ENCODE measurements around the gene MERTK. TPM values are rescaled to one million over a fixed set of nuclear protein-coding genes. Genes with fewer than 3 reads are reported as not detected.

Gene MERTK
- total and polyA plus RNA-seq, 2 of the 8 experiments (the other 6 are each of a cell fraction or from before 2014, with no cell fraction given) = 6.5 to 7.0 TPM

GRCh38 chr2:111958901-111959300 is 60.5 kb downstream of the MERTK start:
- Histone ChIP-seq H3K14ac (ENCODE audit: insufficient read length) (no peak overlapping the region), H3K9me3 (ENCODE audit: insufficient read depth in 2 of 2, low read depth in 1 of 2, low read length in 1 of 2) (no peaks in the 10 kb centered on the region), H3K36me3 (ENCODE audit: control insufficient read depth in 2 of 4, insufficient read depth in 4 of 4, low read length in 3 of 4) (no peaks in the 10 kb centered on the region), H4K91ac (replicated peaks; ENCODE audit: insufficient read length, low read length) (no peak overlapping the region), H2BK120ac (replicated peaks; ENCODE audit: low read depth, low read length) (no peak overlapping the region), H3K18ac (ENCODE audit: extremely low read depth, low read length) (no peak overlapping the region), H3K4me3 (ENCODE audit: extremely low read depth in 1 of 4, insufficient read depth in 2 of 4, low read depth in 3 of 4, low read length in 4 of 4) (no peak overlapping the region), H4K8ac (ENCODE audit: extremely low read depth, insufficient read depth, low read length) (no peak overlapping the region), H3K4ac (replicated peaks; ENCODE audit: insufficient read length, low read depth, low read length) (no peak overlapping the region), H2AK5ac (ENCODE audit: low read depth, low read length) (no peak overlapping the region), H2BK12ac (ENCODE audit: low read depth, low read length) (no peak overlapping the region), H3K27ac (ENCODE audit: low read depth, low read length) (no peak overlapping the region), H2BK15ac (ENCODE audit: low read length) (no peak overlapping the region), H3K4me1 (replicated peaks in 1 of 4; ENCODE audit: control insufficient read depth in 3 of 4, insufficient read depth in 4 of 4, low read length in 3 of 4) (peaks cover 0 to 3% (median 0%) of the 10 kb centered on the region in 4 experiments; a peak in 1 of 7 replicates), H3K56ac (replicated peaks; ENCODE audit: insufficient read length, low read depth, low read length) (no peak overlapping the region), H3K9ac (replicated peaks in 1 of 4; ENCODE audit: extremely low read depth in 1 of 4, low read depth in 3 of 4, low read length in 3 of 4) (no peak overlapping the region), H4K5ac (ENCODE audit: insufficient read length, low read depth, low read length) (no peak overlapping the region), H4K20me1 (replicated peaks in 1 of 2; ENCODE audit: control insufficient read depth in 1 of 2, insufficient read depth in 2 of 2, low read length in 2 of 2) (no peaks in the 10 kb centered on the region), H3K79me2 (ENCODE audit: control insufficient read depth in 1 of 2, insufficient read depth in 2 of 2, low read length in 2 of 2) (no peaks in the 10 kb centered on the region), H2AFZ (ENCODE audit: low read length) (no peak overlapping the region), H2BK5ac (ENCODE audit: low read depth, low read length) (no peak overlapping the region), H3K79me1 (ENCODE audit: low read depth, low read length) (no peaks in the 10 kb centered on the region), H3K23me2 (ENCODE audit: low read depth, low read length) (0 out of 2 replicates have a peak, but pooled peaks cover 1% of the 10 kb centered on the region), H3K23ac (ENCODE audit: insufficient read length) (no peak overlapping the region), H3K4me2 (ENCODE audit: insufficient read depth in 1 of 2, low read depth in 2 of 2, low read length in 2 of 2) (no peak overlapping the region), H3K27me3 (replicated peaks in 1 of 4; ENCODE audit: control insufficient read depth in 3 of 4, extremely low read depth in 1 of 4, insufficient read depth in 3 of 4, low read length in 3 of 4) (no peaks in the 10 kb centered on the region), H2BK20ac (ENCODE audit: low read length) (no peak overlapping the region)
- peak in 1 of 2 experiments; percentile 19 for DNase-seq (ENCODE audit: low read depth in 1 of 2, low spot score in 2 of 2)
- WGBS, 2 experiments (ENCODE audit: extremely low coverage in 1 of 2, insufficient coverage in 1 of 2, insufficient read length in 1 of 2, insufficient replicate concordance in 2 of 2, low coverage in 1 of 2, low lambda C conversion rate in 2 of 2, missing lambda C conversion rate in 1 of 2) = 94% methylated on average over 1 of the region's 1 CpG; no CpG with 5 or more reads in 1 of the 2 experiments
- peak in 1 of 3 experiments; percentile 33; a peak in 1 of 4 replicates for TF ChIP-seq CTCF (IDR thresholded peaks at IDR 0.05; ENCODE audit: control extremely low read depth in 1 of 3, insufficient read depth in 1 of 3, low read depth in 1 of 3, low read length in 3 of 3)
- TF ChIP-seq GABPA (IDR thresholded peaks at IDR 0.05; ENCODE audit: borderline replicate concordance, insufficient read depth, low read length) = no peak
- ChIA-PET CTCF (ENCODE audit: partially characterized antibody) (interaction anchor here (1.0 to 2.5 kb wide), 6 partner anchors 9 to 163 kb away, joined by 3 to 8 read pairs (median 4); no protein-coding TSS in a partner anchor), POLR2A (ENCODE audit: partially characterized antibody) (interaction anchor here (1.1 kb wide), 1 partner anchor 13 kb away, joined by 3 read pairs; no protein-coding TSS in a partner anchor)
- no peak for FAIRE-seq

All from H1 (cell line).